Measurements from ENCODE around the gene MEGF6.
A peak's percentile ranks its signal among the peaks of the same experiment; 100 is the strongest.

The MEGF6 gene

GRCh38 chr1:3570066-3570986 is 41.0 kb downstream of the MEGF6 start:
- DNase-seq (ENCODE audit: low read depth), result peak; percentile 27
- no peak overlapping the region for H3K4me3 ChIP-seq (ENCODE audit: low read depth, low read length)
- no peak for TF ChIP-seq CTCF (IDR thresholded peaks at IDR 0.05; ENCODE audit: insufficient read depth, low read depth, low read length, missing control alignments)

- DNase-seq (ENCODE audit: low read depth), result no peak
- TF ChIP-seq CTCF (IDR thresholded peaks at IDR 0.05; ENCODE audit: insufficient read depth, low read depth, low read length, missing control alignments), result no peak
Measured at GRCh38 chr1:3569436-3569835, 41.9 kb downstream of the MEGF6 start.

GRCh38 chr1:3568815-3569435 is 42.4 kb downstream of the MEGF6 start:
- no peak for DNase-seq (ENCODE audit: low read depth)
- no peak for TF ChIP-seq CTCF (IDR thresholded peaks at IDR 0.05; ENCODE audit: insufficient read depth, low read depth, low read length, missing control alignments)
- no peak overlapping the region for H3K4me3 ChIP-seq (ENCODE audit: low read depth, low read length)

More at GRCh38 chr1:3569436-3569835, 41.9 kb downstream of the MEGF6 start:
- H3K4me3 ChIP-seq (ENCODE audit: low read depth, low read length), result no peak overlapping the region

GRCh38 chr1:3566951-3567804 is 44.1 kb downstream of the MEGF6 start:
- no peak overlapping the region for H3K4me3 ChIP-seq (ENCODE audit: low read depth, low read length)
- TF ChIP-seq CTCF (IDR thresholded peaks at IDR 0.05; ENCODE audit: insufficient read depth, low read depth, low read length, missing control alignments), result no peak
- no peak for DNase-seq (ENCODE audit: low read depth)

GRCh38 chr1:3566003-3566885 is 45.1 kb downstream of the MEGF6 start:
- no peak overlapping the region for H3K4me3 ChIP-seq (ENCODE audit: low read depth, low read length)
- no peak for DNase-seq (ENCODE audit: low read depth)
- no peak for TF ChIP-seq CTCF (IDR thresholded peaks at IDR 0.05; ENCODE audit: insufficient read depth, low read depth, low read length, missing control alignments)
